NB4 (cell line): ENCODE data around the gene TSPAN15.
A peak's percentile ranks its signal among the peaks of the same experiment; 100 is the strongest.

Experiments used
- DNase-seq: peaks from one replicate; pipeline ENCODE4 v3.0.0; 2010; ENCODE audit warnings: low read depth
- H3K4me3 ChIP-seq: one replicate; pipeline ENCODE4 v1.5.1; 2011; ENCODE audit warnings: mild to moderate bottlenecking, low read depth, low read length, moderate library complexity
- CTCF ChIP-seq: IDR thresholded peaks from one replicate; pipeline ENCODE4 v1.5.1; 2012; ENCODE audit warnings: low read depth, low read length
- MYC ChIP-seq: IDR thresholded peaks from 2 replicates; pipeline ENCODE4 v1.6.1; 2011; ENCODE audit warnings: low read depth, low read length
- POLR2A ChIP-seq: IDR thresholded peaks from 2 replicates; pipeline ENCODE4 v1.6.1; 2011; ENCODE audit warnings: mild to moderate bottlenecking; ENCODE audit not compliant: insufficient read length; ENCODE audit errors: extremely low read depth
- TF ChIP-seq, protein P1 (sequence below): IDR thresholded peaks from 2 replicates; pipeline ENCODE4 v1.6.1; 2011; ENCODE audit warnings: low read depth, low read length

Gene TSPAN15

DNA sequence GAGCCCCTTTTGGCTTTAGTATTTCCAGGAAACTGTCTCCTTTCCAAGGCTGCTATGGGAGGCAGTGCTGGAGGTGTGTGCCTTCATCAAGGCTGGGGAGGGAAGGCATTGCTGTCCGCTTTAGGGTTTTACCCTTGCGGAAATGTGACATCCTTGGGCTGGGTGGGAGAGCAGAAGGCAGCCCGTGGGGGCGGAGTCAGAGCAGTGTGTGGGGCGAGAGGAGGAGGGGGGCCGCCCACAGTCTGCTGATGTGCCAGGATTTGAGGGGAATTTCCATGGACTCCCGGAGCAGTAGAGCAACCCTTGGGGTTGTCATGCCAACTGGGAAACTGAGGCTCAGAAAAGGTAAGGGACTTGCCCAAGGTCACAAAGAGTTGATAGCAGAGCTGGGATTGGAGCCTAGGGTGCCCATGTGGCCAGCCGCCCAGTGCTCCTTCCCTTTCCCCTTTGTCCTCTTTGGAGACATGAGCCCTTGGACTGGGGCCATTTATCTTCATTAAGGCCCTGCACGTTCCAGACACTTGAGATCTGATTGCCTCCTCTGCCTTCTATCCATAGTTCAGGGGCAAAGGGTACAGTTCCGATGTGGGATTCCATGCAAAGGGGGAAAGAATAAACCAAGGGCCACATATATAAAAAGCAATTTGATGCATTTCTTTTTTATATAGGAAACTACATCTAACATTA is 22.2 kb downstream of the TSPAN15 start:
- no peak for DNase-seq
- TF ChIP-seq CTCF (no peak), POLR2A (no peak), MYC (no peak)
- TF ChIP-seq, protein P1, sequence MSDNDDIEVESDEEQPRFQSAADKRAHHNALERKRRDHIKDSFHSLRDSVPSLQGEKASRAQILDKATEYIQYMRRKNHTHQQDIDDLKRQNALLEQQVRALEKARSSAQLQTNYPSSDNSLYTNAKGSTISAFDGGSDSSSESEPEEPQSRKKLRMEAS = no peak
- H3K4me3 ChIP-seq = no peak overlapping the region

- no peak for DNase-seq
- no peak for TF ChIP-seq POLR2A
- TF ChIP-seq, protein P1 = no peak
- no peak for TF ChIP-seq CTCF
- TF ChIP-seq MYC = no peak
- no peak overlapping the region for H3K4me3 ChIP-seq
Measured at GRCh38 chr10:69474742-69475432, 23.6 kb downstream of the TSPAN15 start.

- no peak for DNase-seq
- TF ChIP-seq MYC = no peak
- TF ChIP-seq, protein P1 = no peak
- H3K4me3 ChIP-seq = no peak overlapping the region
Measured at GRCh38 chr10:69475433-69475830, 24.2 kb downstream of the TSPAN15 start.

DNA sequence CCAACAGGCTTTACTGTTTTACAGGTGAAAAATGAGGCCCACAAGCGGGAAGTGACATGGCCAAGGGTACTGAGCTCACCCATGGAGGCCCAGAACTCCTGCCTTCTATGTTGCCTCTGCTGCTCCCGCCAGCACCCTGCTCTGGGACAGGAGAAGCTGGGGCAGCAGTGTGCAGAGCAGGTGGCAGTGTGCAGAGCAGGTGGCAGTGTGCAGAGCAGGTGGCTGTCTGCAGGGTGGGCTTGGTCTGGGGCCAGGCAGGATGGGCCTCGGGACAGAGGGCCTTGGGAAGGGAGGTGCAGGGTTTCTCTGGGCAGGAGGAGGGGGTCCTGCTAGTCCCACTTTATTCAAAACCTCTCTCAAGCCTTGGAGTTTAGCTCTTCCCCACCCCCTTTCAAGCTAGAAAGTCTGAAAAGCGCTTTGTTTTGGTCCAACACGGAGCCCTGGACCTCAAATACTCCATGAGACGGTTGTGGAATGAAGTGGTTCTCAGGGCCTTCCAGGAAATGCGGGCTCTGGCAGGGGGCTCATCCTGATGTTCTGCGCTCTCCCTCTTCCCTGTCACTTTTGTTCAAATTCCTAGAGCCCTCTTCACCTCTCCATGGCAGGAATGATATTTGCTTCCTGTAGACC is 26.8 kb downstream of the TSPAN15 start:
- no peak for TF ChIP-seq CTCF
- DNase-seq = no peak
- no peak overlapping the region for H3K4me3 ChIP-seq

DNA sequence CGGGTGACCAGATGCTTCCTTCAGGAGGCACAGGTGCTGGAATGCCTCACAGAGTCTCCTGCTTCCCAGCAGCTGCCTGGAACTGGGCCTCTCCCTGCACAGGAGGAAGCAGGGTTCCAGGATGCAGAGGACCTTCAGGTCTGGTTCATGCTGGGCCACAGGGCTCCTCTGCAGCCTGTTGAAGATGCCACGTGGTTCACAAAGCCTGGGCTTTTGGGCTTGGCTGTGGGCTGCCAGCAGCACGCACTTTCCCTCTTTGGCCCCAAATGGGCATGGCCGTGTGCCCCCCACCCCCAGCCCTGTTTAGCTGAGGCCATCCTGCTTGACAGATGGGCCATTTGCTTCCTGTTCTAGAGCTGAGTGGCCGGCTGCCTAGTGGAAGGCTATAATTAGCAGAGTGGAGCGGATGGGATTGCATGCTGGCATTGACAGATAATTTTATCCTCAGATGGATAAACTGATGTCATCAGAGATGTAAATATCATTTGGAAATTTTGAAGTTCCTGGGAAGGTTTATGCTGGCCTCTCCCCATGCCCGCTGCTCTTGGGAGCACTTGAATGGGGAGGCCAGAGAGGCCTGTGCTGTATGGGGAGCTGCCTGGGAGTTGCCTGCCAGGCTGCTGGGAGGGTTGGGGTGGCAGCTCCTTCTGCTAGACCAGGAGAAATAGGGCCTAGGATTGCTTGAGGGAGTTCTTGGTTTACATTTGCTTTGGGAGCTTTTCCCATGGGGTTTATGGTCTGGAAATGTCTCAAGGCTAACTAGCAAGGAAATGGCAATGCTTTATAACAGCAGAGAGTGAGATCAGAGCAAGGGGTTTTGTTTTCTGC is 28.2 kb downstream of the TSPAN15 start:
- TF ChIP-seq MYC (no peak), CTCF (no peak), POLR2A (no peak)
- TF ChIP-seq, protein P1 = no peak
- no peak overlapping the region for H3K4me3 ChIP-seq
- peak; percentile 38 for DNase-seq

- H3K4me3 ChIP-seq = no peak overlapping the region
- DNase-seq = no peak
- TF ChIP-seq, protein P1 = no peak
- TF ChIP-seq POLR2A = no peak
- no peak for TF ChIP-seq MYC
- TF ChIP-seq CTCF = no peak
Measured at GRCh38 chr10:69480068-69480412, 28.8 kb downstream of the TSPAN15 start.
